Activated CD4-positive, alpha-beta T cell treated with anti-CD3 and anti-CD28 coated beads for 36 hours (primary cell): ENCODE data around the gene FUCA1. TPM values are rescaled to one million over a fixed set of nuclear protein-coding genes. Genes with fewer than 3 reads are reported as not detected.
"Not testable (repeated sequence)": the region's sequence is repeated elsewhere in the genome, so short reads cannot be mapped to it uniquely, and the experiment has no call there.

Experiments used
- ATAC-seq: fragments of 200-7000 bp; cut with Tn5 transposase; one replicate; pipeline ENCODE4 v1.10.0; 2021; ENCODE audit warnings: mild to moderate bottlenecking, moderate library complexity
- CTCF ChIA-PET: fragments of 350-600 bp; sonication (Branson Sonifier 250); formaldehyde crosslinking; loops from one replicate; lab custom pipeline; 2021; ENCODE audit warnings: antibody characterized with exemption; lab: Charles Lee
- POLR2A ChIA-PET: fragments of 350-600 bp; sonication (Branson Sonifier 250); formaldehyde crosslinking; loops from one replicate; lab custom pipeline; 2021; ENCODE audit warnings: antibody characterized with exemption, inconsistent platforms; lab: Charles Lee
- DNase-seq: peaks from one replicate; pipeline ENCODE4 v3.0.0-alpha.2; 2020
- H3K27ac Mint-ChIP-seq: one replicate; pipeline ENCODE4 v1.8.0; 2021; ENCODE audit warnings: mixed read lengths
- H3K27me3 Mint-ChIP-seq: one replicate; pipeline ENCODE4 v1.8.0; 2021; ENCODE audit warnings: mixed read lengths
- H3K36me3 Mint-ChIP-seq: one replicate; pipeline ENCODE4 v1.8.0; 2021; ENCODE audit warnings: low read depth, mixed read lengths
- H3K4me1 Mint-ChIP-seq: one replicate; pipeline ENCODE4 v1.8.0; 2021; ENCODE audit warnings: mixed read lengths
- H3K4me3 Mint-ChIP-seq: one replicate; pipeline ENCODE4 v1.8.0; 2021; ENCODE audit warnings: mild to moderate bottlenecking, moderate library complexity, mixed read lengths
- H3K9me3 Mint-ChIP-seq: one replicate; pipeline ENCODE4 v1.8.0; 2021; ENCODE audit warnings: low read depth, mixed read lengths
- intact Hi-C, 2 experiments: fragments of 100-400 bp; cut with DNase I in 1 of 2; cut with micrococcal nuclease in 1 of 2; formaldehyde crosslinking; loops; one replicate each; pipeline versions ENCODE4 v1.14.2 to v1.15.1; 2022 to 2024; cut with DNase I, micrococcal nuclease
- total RNA-seq, 2 experiments: library from RNA; stranded (reverse); gene quantifications; one replicate each; pipeline ENCODE4 v1.2.3, GENCODE V29; 2021

FUCA1 gene
- total RNA-seq, 2 experiments from 2014 or later = 4.2 to 4.5 TPM

DNA sequence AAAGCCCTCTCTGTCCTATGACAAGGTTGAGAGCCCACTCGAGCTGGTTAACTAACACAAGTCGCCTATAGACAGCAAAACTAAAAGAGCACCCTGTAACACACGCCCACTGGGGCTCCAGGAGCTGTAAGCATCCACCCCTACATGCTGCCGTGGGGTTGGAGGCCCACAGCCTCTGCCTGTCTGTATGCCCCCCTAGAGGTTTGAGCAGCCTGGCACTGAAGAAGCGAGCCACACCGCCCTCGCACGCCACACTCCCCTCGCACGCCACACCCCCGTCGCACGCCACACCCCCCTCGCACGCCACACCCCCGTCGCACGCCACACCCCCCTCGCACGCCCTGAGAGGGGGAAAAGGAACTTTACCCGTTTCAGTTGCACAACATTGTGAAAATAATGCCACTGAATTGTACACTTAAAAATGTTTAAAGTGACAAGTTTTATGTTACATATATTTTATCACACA is 29.7 kb downstream of the FUCA1 start:
- Mint-ChIP-seq H3K9me3 (no peaks in the 10 kb centered on the region), H3K4me3 (peak overlapping the region; percentile 45), H3K4me1 (peaks cover 5% of the 10 kb centered on the region), H3K27ac (no peak overlapping the region), H3K36me3 (no peaks in the 10 kb centered on the region), H3K27me3 (peaks cover 5% of the 10 kb centered on the region)
- DNase-seq = peak; percentile 84
- CTCF ChIA-PET = interaction anchor here (0.6 to 1.4 kb wide), 5 partner anchors 10 to 312 kb away, joined by 3 to 6 read pairs (median 5); no protein-coding TSS in a partner anchor
- ATAC-seq = peak; percentile 98
- intact Hi-C loops = loop anchor here (1.0 kb wide), 4 partner anchors 13 to 354 kb away; partner anchors contain the start of genes HMGCL (in 2 of the 2), ASAP3 (in 1 of the 2), FUCA1 (in 1 of the 2) and GALE (in 1 of the 2)
- POLR2A ChIA-PET = interaction anchor here (0.6 kb wide), 1 partner anchor 703 kb away, joined by 4 read pairs; no protein-coding TSS in a partner anchor

DNA sequence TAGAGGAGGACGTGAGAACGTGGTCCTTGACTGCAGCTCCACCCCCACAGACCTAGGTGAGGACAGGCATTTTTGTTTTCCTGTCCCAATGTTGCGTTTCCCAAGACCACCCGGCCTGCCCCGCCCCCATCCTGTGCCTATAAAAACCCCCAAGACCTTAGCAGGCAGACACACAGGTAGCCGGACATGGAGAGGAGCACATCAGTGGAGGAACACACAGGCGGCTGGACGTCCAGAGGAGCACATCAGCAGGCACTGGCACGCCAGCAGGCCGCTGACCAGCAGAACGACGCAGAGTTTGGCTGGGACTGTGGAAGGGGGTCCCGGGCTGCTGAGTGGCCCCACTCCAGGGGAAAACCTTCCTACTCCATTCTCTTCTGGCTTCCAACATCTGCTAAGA is 30.2 kb downstream of the FUCA1 start:
- H3K9me3 Mint-ChIP-seq = no peaks in the 10 kb centered on the region
- peaks cover 5% of the 10 kb centered on the region for H3K27me3 Mint-ChIP-seq
- intact Hi-C loops = loop anchor here (1.0 kb wide), 4 partner anchors 13 to 354 kb away; partner anchors contain the start of genes HMGCL (in 2 of the 2), ASAP3 (in 1 of the 2), FUCA1 (in 1 of the 2) and GALE (in 1 of the 2)
- H3K4me3 Mint-ChIP-seq = no peak overlapping the region
- POLR2A ChIA-PET = interaction anchor here (0.6 kb wide), 1 partner anchor 703 kb away, joined by 4 read pairs; no protein-coding TSS in a partner anchor
- CTCF ChIA-PET = interaction anchor here (0.7 to 1.1 kb wide), 2 partner anchors 9 to 312 kb away, joined by 3 to 5 read pairs; no protein-coding TSS in a partner anchor
- peaks cover 5% of the 10 kb centered on the region for H3K4me1 Mint-ChIP-seq
- no peaks in the 10 kb centered on the region for H3K36me3 Mint-ChIP-seq
- DNase-seq = peak; percentile 15
- no peak overlapping the region for H3K27ac Mint-ChIP-seq
- no peak for ATAC-seq

DNA sequence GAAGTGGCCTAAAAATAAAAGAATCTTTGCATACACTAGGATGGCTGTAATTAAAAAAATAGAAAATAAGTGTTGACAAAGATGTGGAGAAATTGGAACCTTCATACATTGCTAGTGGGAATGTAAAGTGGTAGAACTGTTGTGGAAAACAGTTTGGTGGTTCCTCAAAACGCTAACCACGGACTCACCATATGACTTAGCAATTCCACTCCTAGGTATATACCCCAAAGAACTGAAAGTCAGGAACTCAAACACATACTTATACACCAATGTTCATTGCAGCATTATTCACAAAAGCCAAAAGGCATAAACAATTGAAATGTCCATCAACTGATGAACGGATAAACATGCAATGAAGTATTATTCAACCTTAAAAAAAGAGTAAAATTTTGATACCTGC is 32.1 kb downstream of the FUCA1 start:
- Mint-ChIP-seq H3K4me1 (peaks cover 5% of the 10 kb centered on the region), H3K27me3 (peaks cover 5% of the 10 kb centered on the region), H3K9me3 (no peaks in the 10 kb centered on the region), H3K36me3 (no peaks in the 10 kb centered on the region), H3K4me3 (no peak overlapping the region), H3K27ac (no peak overlapping the region)
- CTCF ChIA-PET = no interaction called here
- POLR2A ChIA-PET = no interaction called here
- ATAC-seq (no peak), DNase-seq (no peak)
- intact Hi-C loops = no loop called here

DNA sequence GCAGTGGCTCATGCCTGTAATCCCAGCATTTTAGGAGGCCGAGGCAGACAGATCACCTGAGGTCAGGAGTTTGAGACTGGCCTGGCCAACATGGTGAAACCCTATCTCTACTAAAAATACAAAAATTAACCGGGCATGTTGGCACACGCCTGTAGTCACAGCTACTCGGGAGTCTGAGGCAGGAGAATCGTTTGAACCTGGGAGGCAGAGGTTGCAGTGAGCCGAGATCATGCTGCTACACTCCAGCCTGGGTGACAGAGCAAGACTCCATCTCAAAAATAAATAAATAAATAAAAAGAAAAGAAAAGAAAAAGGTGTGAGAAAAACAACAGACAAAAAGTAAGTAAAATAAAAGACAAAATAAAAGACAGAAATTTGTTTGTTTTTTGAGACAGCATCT is 33.9 kb downstream of the FUCA1 start:
- H3K4me1 Mint-ChIP-seq, H3K27ac Mint-ChIP-seq, intact Hi-C loops, H3K27me3 Mint-ChIP-seq, DNase-seq, ATAC-seq, POLR2A ChIA-PET, H3K36me3 Mint-ChIP-seq, H3K4me3 Mint-ChIP-seq, H3K9me3 Mint-ChIP-seq: not testable (repeated sequence)
- CTCF ChIA-PET = interaction anchor here (0.9 to 1.2 kb wide), 3 partner anchors 9 to 48 kb away, joined by 3 to 4 read pairs (median 3); partner anchors contain the start of gene HMGCL

DNA sequence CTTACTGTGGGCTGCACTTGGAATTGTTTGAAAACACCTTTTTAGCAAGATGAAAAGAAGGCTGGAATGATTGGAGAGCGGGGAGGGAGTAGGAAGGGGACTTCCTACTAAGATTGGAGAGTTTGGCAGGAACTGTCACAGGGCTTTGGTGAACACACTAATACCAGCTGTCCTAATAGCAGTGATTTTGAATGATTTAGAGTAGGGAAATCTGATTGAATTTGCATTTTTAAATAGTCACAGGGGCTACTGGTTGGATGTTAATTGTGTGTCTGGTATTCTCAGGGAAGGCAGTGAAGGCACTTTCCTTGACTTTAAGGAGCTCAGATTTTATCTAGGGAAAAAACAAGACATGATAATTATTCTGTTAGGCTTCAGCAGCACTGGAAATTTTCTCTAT is 40.4 kb downstream of the FUCA1 start:
- intact Hi-C loops = no loop called here
- H3K36me3 Mint-ChIP-seq = no peaks in the 10 kb centered on the region
- no peaks in the 10 kb centered on the region for H3K9me3 Mint-ChIP-seq
- ChIA-PET POLR2A (no interaction called here), CTCF (no interaction called here)
- H3K4me1 Mint-ChIP-seq = peaks cover 19% of the 10 kb centered on the region
- H3K27me3 Mint-ChIP-seq = no peaks in the 10 kb centered on the region
- no peak overlapping the region for H3K27ac Mint-ChIP-seq
- DNase-seq (no peak), ATAC-seq (no peak)
- no peak overlapping the region for H3K4me3 Mint-ChIP-seq

DNA sequence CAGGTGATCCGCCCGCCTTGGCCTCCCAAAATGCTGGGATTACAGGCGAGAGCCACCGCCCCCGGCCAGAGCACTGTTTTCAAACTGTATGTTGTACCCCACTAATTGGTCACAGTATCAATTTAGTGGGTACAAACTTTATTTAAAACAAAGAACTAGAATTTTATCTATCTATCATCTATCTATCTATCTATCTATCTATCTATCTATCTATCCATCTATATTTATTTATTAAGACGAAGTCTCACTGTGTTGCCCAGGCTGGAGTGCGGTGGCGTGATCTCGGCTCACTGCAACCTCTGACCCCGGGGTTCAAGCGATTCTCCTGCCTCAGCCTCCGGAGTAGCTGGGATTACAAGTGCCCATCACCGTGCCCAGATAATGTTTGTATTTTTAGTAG is 41.5 kb downstream of the FUCA1 start:
- H3K36me3 Mint-ChIP-seq, H3K27ac Mint-ChIP-seq, POLR2A ChIA-PET, DNase-seq, intact Hi-C loops, H3K9me3 Mint-ChIP-seq, H3K27me3 Mint-ChIP-seq, ATAC-seq: not testable (repeated sequence)
- peak overlapping the region; percentile 97 for H3K4me3 Mint-ChIP-seq
- H3K4me1 Mint-ChIP-seq = peaks cover 19% of the 10 kb centered on the region
- CTCF ChIA-PET = interaction anchor here (1.0 to 3.1 kb wide), 5 partner anchors 9 to 36 kb away, joined by 3 to 26 read pairs (median 4); partner anchors contain the start of gene GALE

DNA sequence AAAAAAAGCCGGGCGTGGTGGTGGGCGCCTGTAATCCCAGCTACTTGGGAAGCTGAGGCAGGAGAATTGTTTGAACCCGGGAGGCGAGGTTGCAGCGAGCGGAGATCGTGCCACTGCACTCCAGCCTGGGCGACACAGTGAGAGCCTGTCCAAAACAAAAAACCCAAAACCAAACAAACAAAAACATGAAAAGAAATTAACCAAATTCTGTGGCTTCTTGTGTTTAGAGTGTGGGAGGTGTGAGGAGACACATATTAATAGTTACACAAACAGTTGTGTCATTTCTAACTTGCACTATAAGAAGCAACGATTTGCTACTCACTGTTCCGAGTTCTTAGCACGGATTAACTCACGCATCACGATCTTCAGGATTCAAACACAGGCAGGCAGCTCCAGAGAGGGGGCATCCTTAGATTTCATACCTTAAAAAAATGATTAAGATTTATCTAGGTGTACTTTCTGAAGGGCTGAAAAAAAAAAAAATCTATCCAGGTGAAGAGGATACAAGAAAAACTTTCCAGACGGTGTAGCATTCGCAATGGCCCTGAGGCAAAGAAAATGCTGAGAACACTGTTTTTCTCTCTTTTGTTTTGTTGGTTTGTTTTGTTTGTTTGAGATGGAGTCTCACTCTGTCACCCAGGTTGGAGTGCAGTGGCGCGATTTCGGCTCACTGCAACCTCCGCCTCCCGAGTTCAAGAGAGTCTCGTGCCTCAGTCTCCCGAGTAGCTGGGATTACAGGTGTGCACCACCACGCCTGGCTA is 42.1 kb downstream of the FUCA1 start:
- Mint-ChIP-seq H3K9me3 (no peaks in the 10 kb centered on the region), H3K4me1 (peaks cover 19% of the 10 kb centered on the region), H3K4me3 (peak overlapping the region; percentile 97), H3K27me3 (no peaks in the 10 kb centered on the region), H3K27ac (peak overlapping the region; percentile 97), H3K36me3 (no peaks in the 10 kb centered on the region)
- ChIA-PET POLR2A (interaction anchor here (0.6 to 1.0 kb wide), 4 partner anchors 16 to 132 kb away, joined by 3 to 5 read pairs (median 4); partner anchors contain the start of genes GALE and PITHD1), CTCF (interaction anchor here (0.6 to 3.1 kb wide), 7 partner anchors 9 to 1379 kb away, joined by 3 to 26 read pairs (median 4); partner anchors contain the start of gene GALE)
- ATAC-seq = peak; percentile 54
- peak; percentile 13 for DNase-seq
- intact Hi-C loops = loop anchor here (1.0 kb wide), 9 partner anchors 12 to 458 kb away; partner anchors contain the start of genes GALE (in 2 of the 2), SRSF10 (in 2 of the 2), FUCA1 (in 1 of the 2) and LYPLA2 (in 1 of the 2)

DNA sequence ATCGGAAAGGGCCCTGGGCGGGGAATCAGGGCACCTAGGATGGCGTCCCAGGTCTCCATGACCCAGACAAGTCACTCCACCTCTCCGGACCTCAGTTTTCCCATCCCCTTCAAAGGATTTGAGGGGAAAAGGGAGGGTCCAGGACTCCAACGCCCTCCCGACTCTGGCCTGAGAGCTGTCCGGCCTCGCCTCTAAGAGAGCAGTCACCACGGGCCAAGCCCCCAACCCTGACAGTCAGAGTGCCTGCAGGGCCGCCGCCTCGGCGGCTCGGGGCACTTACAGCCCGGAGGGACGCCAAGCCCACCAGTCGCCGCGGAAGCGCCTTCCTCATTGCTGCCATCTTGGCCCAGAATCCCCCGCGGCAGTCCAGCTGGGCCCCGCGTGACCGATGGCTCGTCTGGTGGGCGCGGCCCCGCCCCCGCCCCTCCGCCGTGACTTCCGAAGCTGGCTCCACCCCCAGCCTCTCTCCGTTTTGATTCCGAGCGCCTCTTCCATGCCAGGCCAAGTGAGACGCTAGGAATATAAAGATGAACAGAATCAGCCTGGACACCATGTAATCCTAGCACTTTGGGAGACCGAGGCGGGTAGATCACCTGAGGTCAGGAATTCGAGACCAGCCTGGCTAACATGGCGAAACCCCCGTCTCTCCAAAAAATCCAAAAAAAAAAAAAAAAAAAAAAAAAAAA is 42.9 kb downstream of the FUCA1 start, which contains the start of gene HMGCL:
Gene HMGCL (minus strand): TSS at position 354 of the 686 bp plus-strand sequence. CDS start 14 bp downstream, at position 340.
- no peaks in the 10 kb centered on the region for H3K27me3 Mint-ChIP-seq
- ATAC-seq (peak; percentile 94), DNase-seq (peak; percentile 95)
- CTCF ChIA-PET = interaction anchor here (0.6 to 3.1 kb wide), 8 partner anchors 8 to 1380 kb away, joined by 3 to 26 read pairs (median 4); partner anchors contain the start of gene GALE
- peak within 1 kb of the TSS; percentile 97 for H3K27ac Mint-ChIP-seq
- H3K4me3 Mint-ChIP-seq = peak within 1 kb of the TSS; percentile 97
- POLR2A ChIA-PET = interaction anchor here (0.6 to 1.0 kb wide), 4 partner anchors 15 to 132 kb away, joined by 3 to 5 read pairs (median 4); partner anchors contain the start of genes GALE and PITHD1
- H3K9me3 Mint-ChIP-seq = no peaks in the 10 kb centered on the region
- H3K36me3 Mint-ChIP-seq = no peaks in the 10 kb centered on the region
- peaks cover 19% of the 10 kb centered on the region for H3K4me1 Mint-ChIP-seq
- intact Hi-C loops = loop anchor here (1.0 kb wide), 9 partner anchors 13 to 457 kb away; partner anchors contain the start of genes GALE (in 2 of the 2), SRSF10 (in 2 of the 2), FUCA1 (in 1 of the 2) and LYPLA2 (in 1 of the 2)

DNA sequence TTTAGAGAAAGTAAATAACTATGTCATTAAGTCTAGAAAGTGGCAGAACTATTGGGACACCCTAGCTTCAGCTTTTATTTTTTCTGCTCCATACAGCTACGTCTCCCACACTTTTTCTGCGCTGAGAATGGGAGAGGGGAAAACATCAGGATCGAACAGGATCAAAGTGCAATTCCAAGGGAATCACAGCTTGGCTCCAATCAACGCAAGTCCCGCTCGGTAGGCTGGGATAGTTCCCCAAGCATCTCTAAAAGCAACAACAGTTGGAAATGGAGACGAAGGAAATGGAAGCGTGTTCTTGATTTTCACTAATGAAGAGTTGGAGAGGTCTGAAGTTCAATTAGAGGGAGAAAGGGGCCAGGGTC is 43.4 kb downstream of the FUCA1 start:
- Mint-ChIP-seq H3K4me3 (peak overlapping the region; percentile 97), H3K4me1 (peaks cover 19% of the 10 kb centered on the region), H3K36me3 (no peaks in the 10 kb centered on the region), H3K27me3 (no peaks in the 10 kb centered on the region), H3K9me3 (no peaks in the 10 kb centered on the region), H3K27ac (peak overlapping the region; percentile 97)
- CTCF ChIA-PET = interaction anchor here (0.8 to 3.1 kb wide), 7 partner anchors 10 to 92 kb away, joined by 3 to 26 read pairs (median 4); partner anchors contain the start of gene GALE
- DNase-seq (no peak), ATAC-seq (no peak)
- POLR2A ChIA-PET = interaction anchor here (1.0 kb wide), 2 partner anchors 25 to 46 kb away, joined by 3 to 5 read pairs; partner anchors contain the start of genes GALE and PITHD1
- intact Hi-C loops = loop anchor here (1.0 kb wide), 9 partner anchors 14 to 456 kb away; partner anchors contain the start of genes GALE (in 2 of the 2), SRSF10 (in 2 of the 2), FUCA1 (in 1 of the 2) and LYPLA2 (in 1 of the 2)

DNA sequence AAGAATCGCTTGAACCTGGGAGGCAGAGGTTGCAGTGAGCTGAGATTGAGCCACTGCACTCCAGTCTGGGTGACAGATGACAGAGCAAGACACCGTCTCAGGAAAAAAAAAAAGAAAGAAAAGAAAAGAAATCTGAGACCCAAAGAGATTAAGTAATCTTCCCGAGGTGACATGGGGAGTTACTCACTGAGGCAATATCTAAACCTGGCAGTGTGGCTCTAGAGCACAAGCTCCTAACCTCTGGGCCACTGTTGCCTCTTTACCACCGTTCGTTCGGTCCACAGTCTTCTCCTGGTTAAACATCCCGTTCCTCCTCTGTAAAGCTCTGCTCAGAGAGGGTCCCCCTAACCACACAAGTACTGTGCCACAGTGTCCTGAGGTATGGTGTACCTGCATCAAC is 44.3 kb downstream of the FUCA1 start:
- H3K27ac Mint-ChIP-seq = peak overlapping the region; percentile 42
- H3K36me3 Mint-ChIP-seq = no peaks in the 10 kb centered on the region
- H3K27me3 Mint-ChIP-seq = no peaks in the 10 kb centered on the region
- H3K9me3 Mint-ChIP-seq = no peaks in the 10 kb centered on the region
- H3K4me1 Mint-ChIP-seq = peaks cover 19% of the 10 kb centered on the region
- ChIA-PET POLR2A (no interaction called here), CTCF (interaction anchor here (0.8 to 3.1 kb wide), 5 partner anchors 10 to 93 kb away, joined by 3 to 26 read pairs (median 4); no protein-coding TSS in a partner anchor)
- H3K4me3 Mint-ChIP-seq = peak overlapping the region; percentile 97
- DNase-seq (no peak), ATAC-seq (no peak)
- intact Hi-C loops = no loop called here
